ENCODE measurements around the gene DNAJC3. TPM values are rescaled to one million over a fixed set of nuclear protein-coding genes. Genes with fewer than 3 reads are reported as not detected.

Gene DNAJC3
- total and polyA plus RNA-seq, 8 donors = 11.6 to 70.3 (median 41.2) TPM

DNA sequence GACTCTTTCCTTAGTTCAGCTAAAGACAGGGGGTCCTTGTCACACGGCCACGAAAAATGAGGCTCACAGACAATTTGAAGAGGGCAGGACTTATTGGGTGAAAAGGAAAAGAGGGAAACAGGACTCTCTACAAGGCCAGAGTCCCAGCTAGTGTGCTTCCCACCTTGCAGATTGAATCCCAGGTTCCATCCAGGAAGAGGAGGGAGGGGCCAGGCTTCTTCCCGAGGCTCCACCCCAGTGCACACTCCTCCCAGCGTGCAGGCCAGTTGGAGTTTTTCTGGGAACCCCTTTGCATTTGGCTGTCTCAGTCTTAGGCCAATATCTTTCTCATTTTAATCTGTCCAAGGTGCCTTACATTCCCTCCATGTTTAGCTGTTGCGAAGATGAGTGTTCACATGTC lies 106.8 kb downstream of the DNAJC3 start:
- WGBS, 2 donors = 76 to 78% methylated on average over 5 of the region's 5 CpGs
- ATAC-seq (no peak), FAIRE-seq (no peak), DNase-seq (no peak)
- TF ChIP-seq, protein P1, sequence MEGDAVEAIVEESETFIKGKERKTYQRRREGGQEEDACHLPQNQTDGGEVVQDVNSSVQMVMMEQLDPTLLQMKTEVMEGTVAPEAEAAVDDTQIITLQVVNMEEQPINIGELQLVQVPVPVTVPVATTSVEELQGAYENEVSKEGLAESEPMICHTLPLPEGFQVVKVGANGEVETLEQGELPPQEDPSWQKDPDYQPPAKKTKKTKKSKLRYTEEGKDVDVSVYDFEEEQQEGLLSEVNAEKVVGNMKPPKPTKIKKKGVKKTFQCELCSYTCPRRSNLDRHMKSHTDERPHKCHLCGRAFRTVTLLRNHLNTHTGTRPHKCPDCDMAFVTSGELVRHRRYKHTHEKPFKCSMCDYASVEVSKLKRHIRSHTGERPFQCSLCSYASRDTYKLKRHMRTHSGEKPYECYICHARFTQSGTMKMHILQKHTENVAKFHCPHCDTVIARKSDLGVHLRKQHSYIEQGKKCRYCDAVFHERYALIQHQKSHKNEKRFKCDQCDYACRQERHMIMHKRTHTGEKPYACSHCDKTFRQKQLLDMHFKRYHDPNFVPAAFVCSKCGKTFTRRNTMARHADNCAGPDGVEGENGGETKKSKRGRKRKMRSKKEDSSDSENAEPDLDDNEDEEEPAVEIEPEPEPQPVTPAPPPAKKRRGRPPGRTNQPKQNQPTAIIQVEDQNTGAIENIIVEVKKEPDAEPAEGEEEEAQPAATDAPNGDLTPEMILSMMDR (IDR thresholded peaks at IDR 0.05) = no peak
- intact Hi-C loops (cut with DNase I) = no loop called here
- Histone ChIP-seq H3K4me3 (no peak overlapping the region), H3K4me1 (peaks cover 0 to 24% (median 11%) of the 10 kb centered on the region in 3 donors), H3K9me3 (no peaks in the 10 kb centered on the region), H3K36me3 (peaks cover 0 to 5% (median 0%) of the 10 kb centered on the region in 3 donors), H3K27ac (peak overlapping the region in 2 of 4 donors; percentile 14 to 59), H3K27me3 (no peaks in the 10 kb centered on the region)

DNA sequence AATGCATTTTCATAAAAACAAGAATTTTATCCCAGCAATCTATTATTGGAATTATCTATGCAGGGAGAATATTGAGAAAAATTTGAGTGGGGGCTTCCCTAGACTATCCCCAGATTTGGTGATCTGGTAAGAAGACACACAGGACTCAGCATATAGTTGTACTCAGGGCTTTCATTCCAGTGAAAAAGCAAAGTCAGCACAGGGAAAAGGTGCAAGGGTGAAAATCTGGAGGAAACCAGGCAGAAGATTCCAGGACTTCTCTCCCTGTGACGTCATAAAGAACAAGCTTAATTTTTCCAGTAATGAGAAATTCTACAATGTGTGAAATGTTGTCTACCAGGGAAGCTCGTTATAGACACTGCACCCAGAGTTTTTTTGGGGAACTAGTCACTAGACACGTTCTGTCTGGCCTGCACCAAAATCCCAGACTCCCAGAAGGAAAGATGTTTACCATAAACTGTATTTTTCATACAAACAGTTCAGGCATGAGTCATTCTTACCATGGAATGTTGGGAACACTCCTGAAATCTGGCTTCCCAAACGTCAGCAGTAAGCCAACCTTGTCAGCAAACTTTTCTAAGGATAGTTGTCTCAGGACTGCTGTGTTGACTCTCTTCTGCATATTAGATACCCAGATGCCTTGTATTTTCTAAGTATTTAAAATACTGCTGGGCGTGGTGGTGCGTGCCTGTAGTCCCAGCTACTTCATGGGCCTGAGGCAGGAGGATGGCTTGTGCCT lies 107.4 kb downstream of the DNAJC3 start:
- ATAC-seq (peak in 3 of 4 donors; percentile 20 to 57 (median 51)), DNase-seq (no peak), FAIRE-seq (no peak)
- Histone ChIP-seq H3K36me3 (peaks cover 0 to 5% (median 0%) of the 10 kb centered on the region in 3 donors), H3K9me3 (no peaks in the 10 kb centered on the region), H3K27me3 (no peaks in the 10 kb centered on the region), H3K4me3 (no peak overlapping the region), H3K4me1 (peaks cover 0 to 24% (median 12%) of the 10 kb centered on the region in 3 donors), H3K27ac (peak overlapping the region in 2 of 4 donors; percentile 14 to 59)
- WGBS, 2 donors = 71 to 78% methylated on average over 6 of the region's 6 CpGs
- intact Hi-C loops (cut with DNase I) = no loop called here
- TF ChIP-seq, protein P1 (IDR thresholded peaks at IDR 0.05) = no peak

DNA sequence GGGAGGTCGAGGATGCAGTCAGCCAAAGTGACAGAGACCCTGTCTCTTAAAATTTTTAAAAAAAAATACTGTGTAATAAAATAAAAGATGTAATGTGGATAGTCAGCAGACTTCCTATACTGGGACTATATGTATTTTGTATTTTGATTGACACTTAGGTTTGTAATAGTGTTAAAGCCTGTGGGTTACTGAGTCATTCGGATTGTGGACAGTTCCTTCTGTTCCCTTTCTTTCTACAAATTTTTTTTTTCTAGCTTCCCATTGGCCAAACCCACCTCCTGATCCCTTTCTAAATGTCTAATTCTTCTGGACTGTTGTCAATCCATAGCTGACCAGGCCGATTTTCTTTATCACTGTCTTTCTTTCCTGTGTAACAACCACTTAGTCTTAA lies 108.0 kb downstream of the DNAJC3 start:
- Histone ChIP-seq H3K27me3 (no peaks in the 10 kb centered on the region), H3K27ac (peak overlapping the region in 2 of 4 donors; percentile 14 to 59), H3K36me3 (peaks cover 0 to 5% (median 0%) of the 10 kb centered on the region in 3 donors), H3K9me3 (no peaks in the 10 kb centered on the region), H3K4me3 (no peak overlapping the region), H3K4me1 (peaks cover 0 to 24% (median 12%) of the 10 kb centered on the region in 3 donors)
- intact Hi-C loops (cut with DNase I) = no loop called here
- no peak for ATAC-seq
- no peak for FAIRE-seq
- TF ChIP-seq, protein P1 (IDR thresholded peaks at IDR 0.05) = no peak
- 72 to 73% methylated on average over 3 of the region's 3 CpGs for WGBS, 2 donors
- no peak for DNase-seq

DNA sequence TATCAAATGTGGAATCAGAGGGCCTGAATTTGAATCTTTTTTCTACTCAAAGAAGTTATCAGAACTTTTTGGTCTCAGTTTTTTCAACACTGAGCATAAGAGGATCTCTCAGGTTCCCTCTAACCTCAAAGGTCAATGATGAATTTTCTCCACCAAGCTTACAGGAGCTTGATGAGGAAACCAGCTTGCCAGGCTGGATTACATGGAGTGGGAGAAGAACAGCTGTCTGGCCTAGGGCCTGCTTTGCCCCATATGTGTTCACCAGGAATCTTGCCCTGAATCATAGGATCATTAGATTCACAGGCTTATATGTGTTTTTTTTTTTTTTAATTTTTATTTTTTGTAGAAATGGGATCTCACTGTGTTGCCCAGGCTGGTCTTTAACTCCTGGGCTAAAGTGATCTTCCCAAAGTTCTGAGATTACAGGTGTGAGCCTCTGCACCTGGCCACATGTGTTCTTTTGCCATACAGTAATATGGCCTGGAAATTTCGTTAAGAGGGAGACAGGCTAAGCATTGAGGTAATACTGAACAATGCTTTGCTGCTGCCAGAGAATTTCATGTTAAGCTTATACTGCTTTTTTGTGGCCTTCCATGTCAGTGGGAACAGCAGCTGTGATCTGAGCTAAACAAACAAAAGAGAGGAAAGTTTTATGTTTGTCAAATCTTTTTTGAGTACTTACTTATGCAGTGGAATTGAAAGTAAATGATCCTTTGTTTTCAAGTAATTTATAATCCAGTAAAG lies 110.6 kb downstream of the DNAJC3 start:
- WGBS, 2 donors = 11 to 14% methylated on average over 1 of the region's 1 CpG
- peak; percentile 59 to 77 (median 70) for ATAC-seq
- Histone ChIP-seq H3K4me3 (no peak overlapping the region), H3K4me1 (peaks cover 0 to 24% (median 12%) of the 10 kb centered on the region in 3 donors), H3K27ac (peak overlapping the region; percentile 35 to 66 (median 51)), H3K9me3 (no peaks in the 10 kb centered on the region), H3K27me3 (no peaks in the 10 kb centered on the region), H3K36me3 (peaks cover 0 to 19% (median 0%) of the 10 kb centered on the region in 3 donors)
- no peak for FAIRE-seq
- TF ChIP-seq, protein P1 (IDR thresholded peaks at IDR 0.05) = no peak
- intact Hi-C loops (cut with DNase I) = no loop called here
- peak in 2 of 6 donors; percentile 6 to 26 for DNase-seq
